Neural cell (in vitro differentiated cells): ENCODE data around the gene ITK. TPM values are rescaled to one million over a fixed set of nuclear protein-coding genes. Genes with fewer than 3 reads are reported as not detected.

Experiments
- H2AFZ ChIP-seq: fragments of 200-600, 300-800 bp; sonication (generic), shearing (Covaris generic); 2 replicates; pipeline ENCODE4 v1.6.0; 2014; ENCODE audit warnings: low read depth, mild to moderate bottlenecking, antibody characterized with exemption, low read length, moderate library complexity
- H3F3A ChIP-seq: fragments of 200-600 bp; shearing (Covaris generic); 2 replicates; pipeline ENCODE4 v1.6.1; 2016; ENCODE audit warnings: mild to moderate bottlenecking, moderate library complexity, mixed read lengths, antibody characterized with exemption, low read length; ENCODE audit not compliant: insufficient read depth, poor library complexity, severe bottlenecking
- H3K27ac ChIP-seq: fragments of 200-600, 300-800 bp; sonication (generic), shearing (Covaris generic); 2 replicates; pipeline ENCODE4 v1.5.1; 2014; ENCODE audit warnings: mild to moderate bottlenecking, low read length, moderate library complexity
- H3K27me3 ChIP-seq: fragments of 300-800, 200-600 bp; sonication (generic), shearing (Covaris generic); 2 replicates; pipeline ENCODE4 v1.6.0; 2014; ENCODE audit warnings: mild to moderate bottlenecking, low read depth, low read length, moderate library complexity; ENCODE audit not compliant: insufficient read depth
- H3K36me3 ChIP-seq: fragments of 300-800, 200-600 bp; sonication (generic), shearing (Covaris generic); 2 replicates; pipeline ENCODE4 v1.5.1; 2014; ENCODE audit warnings: mild to moderate bottlenecking, antibody characterized with exemption, low read length, moderate library complexity; ENCODE audit not compliant: insufficient read depth
- H3K4me2 ChIP-seq: fragments of 300-800, 200-600 bp; sonication (generic), shearing (Covaris generic); 2 replicates; pipeline ENCODE4 v1.6.0; 2014; ENCODE audit warnings: mild to moderate bottlenecking, low read length
- H3K4me3 ChIP-seq: fragments of 300-800, 200-600 bp; sonication (generic), shearing (Covaris generic); 2 replicates; pipeline ENCODE4 v1.5.1; 2014; ENCODE audit warnings: mild to moderate bottlenecking, low read length, moderate library complexity
- H3K79me2 ChIP-seq: fragments of 200-600 bp; shearing (Covaris generic); replicated peaks from 2 replicates; pipeline ENCODE4 v1.6.0; 2014; ENCODE audit warnings: mild to moderate bottlenecking, low read length, moderate library complexity; ENCODE audit not compliant: insufficient read depth
- H3K9ac ChIP-seq: fragments of 300-800, 200-600 bp; sonication (generic), shearing (Covaris generic); 2 replicates; pipeline ENCODE4 v1.6.1; 2016; ENCODE audit warnings: mild to moderate bottlenecking, low read length, mixed read lengths
- H3K9me2 ChIP-seq: fragments of 200-600 bp; shearing (Covaris generic); 2 replicates; pipeline ENCODE4 v1.6.1; 2016; ENCODE audit warnings: mild to moderate bottlenecking, low read length, mixed read lengths; ENCODE audit not compliant: insufficient read depth
- H3K9me3 ChIP-seq: fragments of 200-600, 300-800 bp; sonication (generic), shearing (Covaris generic); 2 replicates; pipeline ENCODE4 v1.6.1; 2016; ENCODE audit warnings: mild to moderate bottlenecking, mixed run types, low read length, moderate library complexity, mixed read lengths
- H4K20me1 ChIP-seq: fragments of 200-600 bp; shearing (Covaris generic); 2 replicates; pipeline ENCODE4 v1.6.1; 2016; ENCODE audit warnings: mild to moderate bottlenecking, mixed run types; ENCODE audit not compliant: insufficient read depth
- EP300 ChIP-seq: fragments of 450-650 bp; conservative IDR thresholded peaks from 2 replicates; pipeline ENCODE4 v1.6.1; 2014; ENCODE audit warnings: antibody characterized with exemption, mild to moderate bottlenecking, moderate library complexity; ENCODE audit not compliant: poor library complexity, severe bottlenecking
- EZH2 ChIP-seq: fragments of 200-600, 300-800 bp; shearing (Covaris generic), sonication (generic); IDR thresholded peaks from 2 replicates; pipeline ENCODE4 v1.6.1; 2014; ENCODE audit warnings: antibody characterized with exemption, low read length, borderline replicate concordance, mild to moderate bottlenecking; ENCODE audit not compliant: insufficient read depth, poor library complexity, severe bottlenecking
- MXI1 ChIP-seq: fragments of 450-650 bp; conservative IDR thresholded peaks from 2 replicates; pipeline ENCODE4 v1.6.1; 2014; ENCODE audit warnings: antibody characterized with exemption, mild to moderate bottlenecking; ENCODE audit not compliant: poor library complexity, severe bottlenecking
- POLR2AphosphoS5 ChIP-seq: IDR thresholded peaks from 2 replicates; pipeline ENCODE4 v1.6.1; 2012
- RAD21 ChIP-seq: fragments of 450-650 bp; conservative IDR thresholded peaks from 2 replicates; pipeline ENCODE4 v1.6.1; 2014; ENCODE audit warnings: antibody characterized with exemption, mild to moderate bottlenecking, moderate library complexity
- SMC3 ChIP-seq: fragments of 450-650 bp; conservative IDR thresholded peaks from 2 replicates; pipeline ENCODE4 v1.6.1; 2014; ENCODE audit warnings: antibody characterized with exemption, mild to moderate bottlenecking, moderate library complexity; ENCODE audit not compliant: poor library complexity
- TAF1 ChIP-seq: IDR thresholded peaks from 2 replicates; pipeline ENCODE4 v1.6.1; 2012; ENCODE audit warnings: low read depth
- polyA plus RNA-seq: library from polyadenylated mRNA; depleted of rRNA; stranded (reverse); fragments of >200 nt; gene quantifications from 2 replicates; pipeline ENCODE4 v1.2.3, GENCODE V29; 2014
- TF ChIP-seq, protein P1 (sequence below): fragments of 450-650 bp; IDR thresholded peaks from 2 replicates; pipeline ENCODE4 v1.5.1; 2014; ENCODE audit warnings: antibody characterized with exemption, mild to moderate bottlenecking, moderate library complexity; ENCODE audit not compliant: poor library complexity, severe bottlenecking
- TF ChIP-seq, protein P2 (sequence below): IDR thresholded peaks from 2 replicates; pipeline ENCODE4 v1.6.1; 2012; ENCODE audit warnings: borderline replicate concordance

Gene ITK
- polyA plus RNA-seq, 1 donor from 2014 or later: not detected

DNA sequence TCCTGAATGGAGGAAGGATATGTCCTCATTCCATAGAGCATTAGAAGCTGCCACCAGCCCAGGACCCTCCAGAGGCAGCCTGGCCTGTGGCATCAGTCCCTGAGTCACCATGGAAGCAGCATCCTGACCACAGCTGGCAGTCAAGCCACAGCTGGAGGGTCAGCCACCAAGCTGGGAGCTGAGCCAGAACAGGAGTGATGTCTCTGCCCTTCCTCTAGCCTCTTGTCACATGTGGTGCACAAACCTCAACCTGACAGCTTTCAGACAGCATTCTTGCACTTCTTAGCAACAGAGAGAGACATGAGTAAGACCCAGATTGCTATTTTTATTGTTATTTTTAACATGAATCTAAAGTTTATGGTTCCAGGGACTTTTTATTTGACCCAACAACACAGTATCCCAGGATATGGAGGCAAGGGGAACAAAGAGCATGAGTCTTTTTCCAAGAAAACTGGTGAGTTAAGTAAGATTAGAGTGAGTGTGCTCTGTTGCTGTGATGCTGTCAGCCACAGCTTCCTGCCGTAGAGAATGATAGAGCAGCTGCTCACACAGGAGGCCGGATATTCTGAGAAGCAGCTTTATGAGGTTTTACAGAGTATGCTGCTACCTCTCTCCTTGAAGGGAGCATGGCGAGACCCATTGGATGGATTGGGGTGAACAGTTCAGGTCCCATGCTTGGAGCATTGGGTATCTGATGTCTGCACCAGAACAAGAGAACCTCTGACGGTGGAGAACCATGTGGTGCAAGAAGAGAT, 72.2 kb downstream of the ITK start:
- no peak for TF ChIP-seq RAD21
- peak; percentile 6 for TF ChIP-seq POLR2AphosphoS5
- Histone ChIP-seq H3K27ac (peak overlapping the region; percentile 29), H3K4me2 (no peak overlapping the region), H3K27me3 (no peaks in the 10 kb centered on the region), H3K9ac (peak overlapping the region; percentile 13), H3K9me2 (no peaks in the 10 kb centered on the region), H3F3A (no peaks in the 10 kb centered on the region), H3K36me3 (no peaks in the 10 kb centered on the region), H2AFZ (peak overlapping the region; percentile 14), H3K79me2 (no peaks in the 10 kb centered on the region), H3K4me3 (no peak overlapping the region), H4K20me1 (no peaks in the 10 kb centered on the region), H3K9me3 (no peaks in the 10 kb centered on the region)

DNA sequence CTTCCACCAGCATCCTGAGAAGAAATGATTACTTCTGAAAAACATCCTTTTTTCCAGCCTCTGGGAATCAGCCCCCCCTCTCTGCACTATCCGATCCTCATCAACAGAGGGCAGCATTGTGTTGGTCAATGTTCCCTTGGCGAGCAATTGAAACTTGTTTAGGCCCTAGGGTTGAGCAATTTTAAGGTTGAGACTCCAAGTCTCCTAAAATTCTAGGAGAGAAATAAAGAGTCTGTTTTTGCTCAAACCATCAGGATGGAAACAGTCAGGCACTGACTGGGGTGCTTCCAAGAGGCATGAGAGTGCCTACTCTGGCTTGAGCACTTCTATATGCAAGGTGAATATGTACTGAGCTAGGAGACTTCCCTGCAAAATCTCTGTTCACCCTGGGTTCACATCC, 72.9 kb downstream of the ITK start:
- H3K27ac ChIP-seq: peak overlapping the region; percentile 29
- H3K4me3 ChIP-seq: no peak overlapping the region
- no peaks in the 10 kb centered on the region for H4K20me1 ChIP-seq
- no peaks in the 10 kb centered on the region for H3K9me2 ChIP-seq
- H3F3A ChIP-seq: no peaks in the 10 kb centered on the region
- no peaks in the 10 kb centered on the region for H3K9me3 ChIP-seq
- H3K36me3 ChIP-seq: no peaks in the 10 kb centered on the region
- no peak overlapping the region for H3K4me2 ChIP-seq
- TF ChIP-seq MXI1: no peak
- TF ChIP-seq, protein P1, sequence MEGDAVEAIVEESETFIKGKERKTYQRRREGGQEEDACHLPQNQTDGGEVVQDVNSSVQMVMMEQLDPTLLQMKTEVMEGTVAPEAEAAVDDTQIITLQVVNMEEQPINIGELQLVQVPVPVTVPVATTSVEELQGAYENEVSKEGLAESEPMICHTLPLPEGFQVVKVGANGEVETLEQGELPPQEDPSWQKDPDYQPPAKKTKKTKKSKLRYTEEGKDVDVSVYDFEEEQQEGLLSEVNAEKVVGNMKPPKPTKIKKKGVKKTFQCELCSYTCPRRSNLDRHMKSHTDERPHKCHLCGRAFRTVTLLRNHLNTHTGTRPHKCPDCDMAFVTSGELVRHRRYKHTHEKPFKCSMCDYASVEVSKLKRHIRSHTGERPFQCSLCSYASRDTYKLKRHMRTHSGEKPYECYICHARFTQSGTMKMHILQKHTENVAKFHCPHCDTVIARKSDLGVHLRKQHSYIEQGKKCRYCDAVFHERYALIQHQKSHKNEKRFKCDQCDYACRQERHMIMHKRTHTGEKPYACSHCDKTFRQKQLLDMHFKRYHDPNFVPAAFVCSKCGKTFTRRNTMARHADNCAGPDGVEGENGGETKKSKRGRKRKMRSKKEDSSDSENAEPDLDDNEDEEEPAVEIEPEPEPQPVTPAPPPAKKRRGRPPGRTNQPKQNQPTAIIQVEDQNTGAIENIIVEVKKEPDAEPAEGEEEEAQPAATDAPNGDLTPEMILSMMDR: peak; percentile 68
- TF ChIP-seq RAD21: peak; percentile 60
- TF ChIP-seq SMC3: peak; percentile 45
- H3K27me3 ChIP-seq: no peaks in the 10 kb centered on the region
- no peaks in the 10 kb centered on the region for H3K79me2 ChIP-seq
- H3K9ac ChIP-seq: no peak overlapping the region
- no peak overlapping the region for H2AFZ ChIP-seq

- no peak overlapping the region for H3K9ac ChIP-seq
- H3K79me2 ChIP-seq: no peaks in the 10 kb centered on the region
- no peak overlapping the region for H3K4me2 ChIP-seq
- no peaks in the 10 kb centered on the region for H4K20me1 ChIP-seq
- H3K36me3 ChIP-seq: no peaks in the 10 kb centered on the region
- TF ChIP-seq EP300: no peak
- no peak for TF ChIP-seq RAD21
- TF ChIP-seq EZH2: no peak
- TF ChIP-seq, protein P1: no peak
- no peak for TF ChIP-seq POLR2AphosphoS5
- no peak for TF ChIP-seq TAF1
- no peak for TF ChIP-seq MXI1
- TF ChIP-seq, protein P2, sequence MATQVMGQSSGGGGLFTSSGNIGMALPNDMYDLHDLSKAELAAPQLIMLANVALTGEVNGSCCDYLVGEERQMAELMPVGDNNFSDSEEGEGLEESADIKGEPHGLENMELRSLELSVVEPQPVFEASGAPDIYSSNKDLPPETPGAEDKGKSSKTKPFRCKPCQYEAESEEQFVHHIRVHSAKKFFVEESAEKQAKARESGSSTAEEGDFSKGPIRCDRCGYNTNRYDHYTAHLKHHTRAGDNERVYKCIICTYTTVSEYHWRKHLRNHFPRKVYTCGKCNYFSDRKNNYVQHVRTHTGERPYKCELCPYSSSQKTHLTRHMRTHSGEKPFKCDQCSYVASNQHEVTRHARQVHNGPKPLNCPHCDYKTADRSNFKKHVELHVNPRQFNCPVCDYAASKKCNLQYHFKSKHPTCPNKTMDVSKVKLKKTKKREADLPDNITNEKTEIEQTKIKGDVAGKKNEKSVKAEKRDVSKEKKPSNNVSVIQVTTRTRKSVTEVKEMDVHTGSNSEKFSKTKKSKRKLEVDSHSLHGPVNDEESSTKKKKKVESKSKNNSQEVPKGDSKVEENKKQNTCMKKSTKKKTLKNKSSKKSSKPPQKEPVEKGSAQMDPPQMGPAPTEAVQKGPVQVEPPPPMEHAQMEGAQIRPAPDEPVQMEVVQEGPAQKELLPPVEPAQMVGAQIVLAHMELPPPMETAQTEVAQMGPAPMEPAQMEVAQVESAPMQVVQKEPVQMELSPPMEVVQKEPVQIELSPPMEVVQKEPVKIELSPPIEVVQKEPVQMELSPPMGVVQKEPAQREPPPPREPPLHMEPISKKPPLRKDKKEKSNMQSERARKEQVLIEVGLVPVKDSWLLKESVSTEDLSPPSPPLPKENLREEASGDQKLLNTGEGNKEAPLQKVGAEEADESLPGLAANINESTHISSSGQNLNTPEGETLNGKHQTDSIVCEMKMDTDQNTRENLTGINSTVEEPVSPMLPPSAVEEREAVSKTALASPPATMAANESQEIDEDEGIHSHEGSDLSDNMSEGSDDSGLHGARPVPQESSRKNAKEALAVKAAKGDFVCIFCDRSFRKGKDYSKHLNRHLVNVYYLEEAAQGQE: no peak
- TF ChIP-seq SMC3: no peak
- no peaks in the 10 kb centered on the region for H3K27me3 ChIP-seq
- H3K27ac ChIP-seq: no peak overlapping the region
- H3K4me3 ChIP-seq: no peak overlapping the region
- no peaks in the 10 kb centered on the region for H3K9me2 ChIP-seq
- no peaks in the 10 kb centered on the region for H3F3A ChIP-seq
- no peaks in the 10 kb centered on the region for H3K9me3 ChIP-seq
- no peak overlapping the region for H2AFZ ChIP-seq
Observed at GRCh38 chr5:157258450-157258849, 77.8 kb downstream of the ITK start.
